Liver (tissue), 3 donors: ENCODE data around the gene POLE2.
"Not testable (repeated sequence)": the region's sequence is repeated elsewhere in the genome, so short reads cannot be mapped to it uniquely, and the experiment has no call there.

Experiments
- EGR1 ChIP-seq, 2 donors: IDR thresholded peaks; 2 replicates each; pipeline ENCODE4 v1.6.1; 2016 to 2018; ENCODE audit warnings: antibody characterized with exemption in 2 of 2, low read depth in 2 of 2
- GABPA ChIP-seq, 2 donors: IDR thresholded peaks in 1 of 2; conservative IDR thresholded peaks in 1 of 2; 2 replicates each; pipeline ENCODE4 v1.6.1; 2016; ENCODE audit warnings: antibody characterized with exemption in 2 of 2, mild to moderate bottlenecking in 1 of 2, moderate library complexity in 1 of 2
- SP1 ChIP-seq: IDR thresholded peaks from 2 replicates; pipeline ENCODE4 v1.6.1; 2018; ENCODE audit warnings: antibody characterized with exemption, mild to moderate bottlenecking
- YY1 ChIP-seq: IDR thresholded peaks from 2 replicates; pipeline ENCODE4 v1.6.1; 2016; ENCODE audit warnings: antibody characterized with exemption, mild to moderate bottlenecking
- TF ChIP-seq, protein P1 (sequence below): fragments of 150-350 bp; IDR thresholded peaks from 2 replicates; pipeline ENCODE4 v1.5.1; 2017; ENCODE audit warnings: improper control_type of control experiment, low read depth, low read length; ENCODE audit not compliant: missing input control
- TF ChIP-seq, protein P2 (sequence below): IDR thresholded peaks from 2 replicates; pipeline ENCODE4 v1.6.1; 2016; ENCODE audit warnings: antibody characterized with exemption
- TF ChIP-seq, protein P3 (sequence below): IDR thresholded peaks from 2 replicates; pipeline ENCODE4 v1.6.1; 2016; ENCODE audit warnings: antibody characterized with exemption, mild to moderate bottlenecking
- donor health status: healthy.
- donor health status: healthy.

DNA sequence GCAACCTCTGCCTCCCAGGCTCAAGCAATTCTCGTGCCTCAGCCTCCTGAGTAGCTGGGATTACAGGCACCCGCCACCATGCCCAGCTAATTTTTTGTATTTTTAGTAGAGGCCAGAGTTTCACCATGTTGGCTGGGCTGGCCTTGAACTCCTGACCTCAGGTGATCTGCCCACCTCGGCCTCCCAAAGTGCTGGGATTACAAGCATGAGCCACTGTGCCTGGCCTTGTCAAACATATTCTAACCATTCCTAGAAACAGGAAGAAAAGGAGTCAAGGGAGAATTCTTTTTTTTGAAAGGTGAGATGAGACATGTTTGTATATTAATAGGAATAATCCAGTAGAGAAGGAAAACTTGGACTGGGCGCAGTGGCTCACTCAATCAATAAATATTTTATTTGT is 16.5 kb upstream of the POLE2 start:
- TF ChIP-seq, protein P1, sequence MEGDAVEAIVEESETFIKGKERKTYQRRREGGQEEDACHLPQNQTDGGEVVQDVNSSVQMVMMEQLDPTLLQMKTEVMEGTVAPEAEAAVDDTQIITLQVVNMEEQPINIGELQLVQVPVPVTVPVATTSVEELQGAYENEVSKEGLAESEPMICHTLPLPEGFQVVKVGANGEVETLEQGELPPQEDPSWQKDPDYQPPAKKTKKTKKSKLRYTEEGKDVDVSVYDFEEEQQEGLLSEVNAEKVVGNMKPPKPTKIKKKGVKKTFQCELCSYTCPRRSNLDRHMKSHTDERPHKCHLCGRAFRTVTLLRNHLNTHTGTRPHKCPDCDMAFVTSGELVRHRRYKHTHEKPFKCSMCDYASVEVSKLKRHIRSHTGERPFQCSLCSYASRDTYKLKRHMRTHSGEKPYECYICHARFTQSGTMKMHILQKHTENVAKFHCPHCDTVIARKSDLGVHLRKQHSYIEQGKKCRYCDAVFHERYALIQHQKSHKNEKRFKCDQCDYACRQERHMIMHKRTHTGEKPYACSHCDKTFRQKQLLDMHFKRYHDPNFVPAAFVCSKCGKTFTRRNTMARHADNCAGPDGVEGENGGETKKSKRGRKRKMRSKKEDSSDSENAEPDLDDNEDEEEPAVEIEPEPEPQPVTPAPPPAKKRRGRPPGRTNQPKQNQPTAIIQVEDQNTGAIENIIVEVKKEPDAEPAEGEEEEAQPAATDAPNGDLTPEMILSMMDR = not testable (repeated sequence)
- TF ChIP-seq GABPA (IDR thresholded peaks at IDR 0.05 in 1 of 2, conservative IDR thresholded peaks at IDR 0.05 in 1 of 2); EGR1 (IDR thresholded peaks at IDR 0.05; ENCODE audit: low read depth in 2 of 2); SP1; YY1: not testable (repeated sequence)
- TF ChIP-seq, protein P2, sequence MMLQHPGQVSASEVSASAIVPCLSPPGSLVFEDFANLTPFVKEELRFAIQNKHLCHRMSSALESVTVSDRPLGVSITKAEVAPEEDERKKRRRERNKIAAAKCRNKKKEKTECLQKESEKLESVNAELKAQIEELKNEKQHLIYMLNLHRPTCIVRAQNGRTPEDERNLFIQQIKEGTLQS = not testable (repeated sequence)
- TF ChIP-seq, protein P3, sequence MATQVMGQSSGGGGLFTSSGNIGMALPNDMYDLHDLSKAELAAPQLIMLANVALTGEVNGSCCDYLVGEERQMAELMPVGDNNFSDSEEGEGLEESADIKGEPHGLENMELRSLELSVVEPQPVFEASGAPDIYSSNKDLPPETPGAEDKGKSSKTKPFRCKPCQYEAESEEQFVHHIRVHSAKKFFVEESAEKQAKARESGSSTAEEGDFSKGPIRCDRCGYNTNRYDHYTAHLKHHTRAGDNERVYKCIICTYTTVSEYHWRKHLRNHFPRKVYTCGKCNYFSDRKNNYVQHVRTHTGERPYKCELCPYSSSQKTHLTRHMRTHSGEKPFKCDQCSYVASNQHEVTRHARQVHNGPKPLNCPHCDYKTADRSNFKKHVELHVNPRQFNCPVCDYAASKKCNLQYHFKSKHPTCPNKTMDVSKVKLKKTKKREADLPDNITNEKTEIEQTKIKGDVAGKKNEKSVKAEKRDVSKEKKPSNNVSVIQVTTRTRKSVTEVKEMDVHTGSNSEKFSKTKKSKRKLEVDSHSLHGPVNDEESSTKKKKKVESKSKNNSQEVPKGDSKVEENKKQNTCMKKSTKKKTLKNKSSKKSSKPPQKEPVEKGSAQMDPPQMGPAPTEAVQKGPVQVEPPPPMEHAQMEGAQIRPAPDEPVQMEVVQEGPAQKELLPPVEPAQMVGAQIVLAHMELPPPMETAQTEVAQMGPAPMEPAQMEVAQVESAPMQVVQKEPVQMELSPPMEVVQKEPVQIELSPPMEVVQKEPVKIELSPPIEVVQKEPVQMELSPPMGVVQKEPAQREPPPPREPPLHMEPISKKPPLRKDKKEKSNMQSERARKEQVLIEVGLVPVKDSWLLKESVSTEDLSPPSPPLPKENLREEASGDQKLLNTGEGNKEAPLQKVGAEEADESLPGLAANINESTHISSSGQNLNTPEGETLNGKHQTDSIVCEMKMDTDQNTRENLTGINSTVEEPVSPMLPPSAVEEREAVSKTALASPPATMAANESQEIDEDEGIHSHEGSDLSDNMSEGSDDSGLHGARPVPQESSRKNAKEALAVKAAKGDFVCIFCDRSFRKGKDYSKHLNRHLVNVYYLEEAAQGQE = not testable (repeated sequence)
